SU-DHL-6 (cell line): Measurements from ENCODE around the gene TOP2A.
A peak's percentile ranks its signal among the peaks of the same experiment; 100 is the strongest.

Experiments
- CTCF ChIP-seq: fragments of 200-600 bp; sonication (generic); IDR thresholded peaks from one replicate; pipeline ENCODE4 v1.5.1; 2017; ENCODE audit warnings: antibody characterized with exemption, mild to moderate bottlenecking, low read length, moderate library complexity; ENCODE audit not compliant: insufficient read depth, poor library complexity, severe bottlenecking
- EZH2phosphoT487 ChIP-seq: fragments of 200-600 bp; sonication (generic), shearing (Covaris generic); conservative IDR thresholded peaks from 2 replicates; pipeline ENCODE4 v1.6.1; 2018; ENCODE audit warnings: mild to moderate bottlenecking, antibody characterized with exemption, low read length, moderate library complexity, mixed read lengths

DNA sequence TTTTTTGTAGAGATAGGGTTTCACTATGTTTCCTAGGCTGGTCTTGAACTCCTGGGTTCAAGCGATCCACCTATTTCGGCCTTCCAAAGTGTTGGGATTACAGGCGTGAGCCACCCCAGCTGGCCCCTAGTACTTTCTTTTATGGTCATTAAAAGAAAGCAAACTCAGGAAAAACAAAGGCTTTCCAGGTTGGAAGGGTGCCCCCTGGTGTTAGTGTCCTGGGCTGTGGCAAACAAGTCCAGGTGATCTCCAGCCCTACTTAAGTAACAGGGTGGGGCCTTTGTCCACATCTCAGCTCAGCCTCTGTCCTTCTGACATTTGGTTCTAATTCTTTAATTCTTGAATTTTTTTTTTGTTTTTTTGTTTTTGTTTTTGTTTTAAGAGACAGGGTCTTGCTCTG is 32.5 kb upstream of the TOP2A start:
- TF ChIP-seq CTCF (peak; percentile 63), EZH2phosphoT487 (no peak)
